Body of pancreas (tissue), 4 donors: Measurements from ENCODE around the gene FITM1. TPM values are rescaled to one million over a fixed set of nuclear protein-coding genes. Genes with fewer than 3 reads are reported as not detected.

Experiments
- ATAC-seq: fragments of 150-250 bp; one replicate; pipeline ENCODE4 v1.9.1; 2016
- DNase-seq, 4 donors: peaks; one replicate each; pipeline ENCODE4 v3.0.0-alpha.2; 2019
- H3K27ac ChIP-seq, 4 donors: fragments of 200-600 bp; sonication (generic); 1 replicate in 3 of 4; 2 replicates in 1 of 4; pipeline versions ENCODE4 v1.5.1 to v1.6.1; 2016 to 2019; ENCODE audit warnings: mild to moderate bottlenecking in 1 of 4, mixed read lengths in 1 of 4, moderate library complexity in 1 of 4
- H3K27me3 ChIP-seq, 2 donors: fragments of 200-600 bp; sonication (generic); one replicate each; pipeline ENCODE4 v1.6.0; 2016; ENCODE audit warnings: mild to moderate bottlenecking in 1 of 2
- H3K36me3 ChIP-seq, 2 donors: fragments of 200-600 bp; sonication (generic); replicated peaks in 1 of 2; 2 replicates each; pipeline ENCODE4 v1.5.1; 2016; ENCODE audit warnings: low read depth in 2 of 2; ENCODE audit not compliant: insufficient read depth in 1 of 2
- H3K4me1 ChIP-seq: fragments of 200-600 bp; sonication (generic); one replicate; pipeline ENCODE4 v1.6.0; 2016
- H3K4me3 ChIP-seq, 2 donors: fragments of 200-600 bp; sonication (generic); 1 replicate in 1 of 2; 2 replicates in 1 of 2; pipeline ENCODE4 v1.5.1; 2016 to 2019
- H3K9me3 ChIP-seq, 3 donors: fragments of 200-600 bp; sonication (generic); 1 replicate in 2 of 3; 2 replicates in 1 of 3; pipeline ENCODE4 v1.5.1; 2016
- CTCF ChIP-seq, 7 experiments: fragments of 450-650 bp in 4 of 7; fragments of 200-600 bp in 3 of 7; sonication (generic) in 3 of 7; IDR thresholded peaks; one replicate each; pipeline ENCODE4 v1.5.1; 2016 to 2019; ENCODE audit warnings: antibody characterized with exemption in 7 of 7
- POLR2A ChIP-seq, 3 donors: fragments of 450-650 bp; IDR thresholded peaks; one replicate each; pipeline ENCODE4 v1.6.1; 2016; ENCODE audit warnings: antibody characterized with exemption in 3 of 3, mild to moderate bottlenecking in 2 of 3
- WGBS, 2 donors: methylation state at CpG; one replicate each; pipeline ENCODE4 v1.1.5; 2017; 5-methylcytosine and 5-hydroxymethylcytosine counted together
- intact Hi-C: fragments of 100-400 bp; cut with DNase I; formaldehyde crosslinking; loops from one replicate; pipeline ENCODE4 v1.15.1; 2023
- total RNA-seq, 2 donors: library from RNA; depleted of rRNA; stranded (reverse); fragments of >200 nt; gene quantifications; one replicate each; pipeline ENCODE4 v1.1.0, GENCODE V29; 2016

Gene FITM1
- total RNA-seq, 2 donors from 2014 or later: 6.3 to 12.2 TPM

GRCh38 chr14:24150567-24150966 lies 20.1 kb downstream of the FITM1 start:
- WGBS, 2 donors: 83 to 91% methylated on average over 8 to 9 of the region's 9 CpGs
- Histone ChIP-seq H3K4me1 (peaks cover 25% of the 10 kb centered on the region), H3K4me3 (no peak overlapping the region), H3K9me3 (no peaks in the 10 kb centered on the region), H3K36me3 (peaks cover 0 to 22% of the 10 kb centered on the region in 2 donors), H3K27ac (no peak overlapping the region), H3K27me3 (no peaks in the 10 kb centered on the region)
- DNase-seq: no peak
- no peak for ATAC-seq
- TF ChIP-seq CTCF (IDR thresholded peaks at IDR 0.05): no peak
- intact Hi-C loops: no loop called here

- Histone ChIP-seq H3K27me3 (no peaks in the 10 kb centered on the region), H3K9me3 (no peaks in the 10 kb centered on the region), H3K4me3 (no peak overlapping the region), H3K36me3 (peaks cover 0 to 24% of the 10 kb centered on the region in 2 donors), H3K4me1 (peaks cover 21% of the 10 kb centered on the region), H3K27ac (no peak overlapping the region)
- ATAC-seq (no peak), DNase-seq (no peak)
- intact Hi-C loops: no loop called here
- no peak for TF ChIP-seq POLR2A (IDR thresholded peaks at IDR 0.05)
- TF ChIP-seq CTCF (IDR thresholded peaks at IDR 0.05): no peak
- 74 to 80% methylated on average over 6 to 7 of the region's 9 CpGs for WGBS, 2 donors
These were observed 20.5 kb downstream of the FITM1 start for GRCh38 chr14:24150993-24151392.

GRCh38 chr14:24151404-24152080 lies 21.1 kb downstream of the FITM1 start:
- Histone ChIP-seq H3K27me3 (no peaks in the 10 kb centered on the region), H3K27ac (no peak overlapping the region), H3K4me3 (no peak overlapping the region), H3K9me3 (no peaks in the 10 kb centered on the region), H3K4me1 (peaks cover 18% of the 10 kb centered on the region), H3K36me3 (peaks cover 0 to 29% of the 10 kb centered on the region in 2 donors)
- ATAC-seq (no peak), DNase-seq (no peak)
- intact Hi-C loops: no loop called here
- TF ChIP-seq POLR2A (IDR thresholded peaks at IDR 0.05): no peak
- TF ChIP-seq CTCF (IDR thresholded peaks at IDR 0.05): no peak
- 94 to 95% methylated on average over 6 to 16 of the region's 16 CpGs for WGBS, 2 donors

- 89 to 95% methylated on average over 9 to 10 of the region's 10 CpGs for WGBS, 2 donors
These were observed 24.6 kb downstream of the FITM1 start for GRCh38 chr14:24155100-24155499.

More at GRCh38 chr14:24155100-24155499, 24.6 kb downstream of the FITM1 start:
- Histone ChIP-seq H3K27me3 (no peaks in the 10 kb centered on the region), H3K4me3 (no peak overlapping the region), H3K36me3 (peaks cover 6 to 36% of the 10 kb centered on the region in 2 donors), H3K4me1 (peaks cover 5% of the 10 kb centered on the region), H3K9me3 (no peaks in the 10 kb centered on the region), H3K27ac (no peak overlapping the region)
- no peak for TF ChIP-seq POLR2A (IDR thresholded peaks at IDR 0.05)
- no peak for TF ChIP-seq CTCF (IDR thresholded peaks at IDR 0.05)
- intact Hi-C loops: no loop called here
- DNase-seq (no peak), ATAC-seq (no peak)
